GM19193 (cell line): ENCODE results near the gene SWAP70.

Experiments
- POLR2A ChIP-seq: IDR thresholded peaks from 4 replicates; pipeline ENCODE4 v1.6.1; 2011; ENCODE audit not compliant: insufficient read depth, insufficient read length; ENCODE audit errors: extremely low read depth

SWAP70 gene

DNA sequence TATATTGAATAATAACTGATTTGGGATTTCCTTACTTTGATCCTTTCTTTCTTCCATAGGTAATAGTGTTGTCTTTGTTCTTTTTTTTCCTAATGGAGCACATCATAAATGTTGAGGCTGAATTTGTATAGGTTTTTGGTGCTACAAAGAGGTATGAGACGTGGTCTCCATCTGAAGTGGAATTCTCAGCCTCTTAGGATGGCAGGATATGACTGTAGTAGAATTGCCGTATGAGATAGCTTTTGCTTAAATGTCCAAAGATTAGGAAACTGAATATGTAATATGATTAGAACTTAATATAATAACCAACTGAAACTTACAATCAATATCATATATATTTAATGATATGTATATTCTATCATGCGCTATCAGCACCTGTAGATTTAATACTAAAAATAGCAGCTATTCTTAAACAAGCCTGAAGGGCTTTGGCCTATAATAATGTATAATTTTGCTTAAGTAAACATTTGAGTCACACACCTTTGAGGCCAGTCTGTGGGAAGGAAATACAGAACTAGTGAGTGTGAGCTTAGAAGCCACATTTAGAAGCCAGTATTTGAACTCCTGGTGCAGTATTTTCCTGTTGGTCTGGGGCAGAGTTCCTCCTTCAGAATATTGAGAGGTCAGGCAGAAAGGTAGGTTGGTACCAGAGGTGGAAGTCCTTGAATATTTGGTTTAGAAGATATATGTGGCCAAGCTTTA, 62.6 kb downstream of the SWAP70 start:
- no peak for TF ChIP-seq POLR2A

DNA sequence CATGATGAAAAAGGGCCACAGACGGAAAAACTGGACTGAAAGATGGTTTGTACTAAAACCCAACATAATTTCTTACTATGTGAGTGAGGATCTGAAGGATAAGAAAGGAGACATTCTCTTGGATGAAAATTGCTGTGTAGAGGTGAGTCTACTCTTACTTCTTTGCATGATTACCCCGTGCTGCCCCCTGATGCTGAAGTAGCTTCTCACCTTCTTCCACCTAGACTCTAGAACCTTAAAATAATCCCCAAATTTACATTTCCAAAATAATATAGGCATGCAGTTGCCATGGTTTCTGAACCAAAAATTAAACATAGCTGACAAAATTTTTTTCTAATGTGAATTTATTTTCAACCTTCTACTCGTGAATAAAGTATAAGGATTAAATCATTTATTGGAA, 64.2 kb downstream of the SWAP70 start:
- TF ChIP-seq POLR2A: no peak

DNA sequence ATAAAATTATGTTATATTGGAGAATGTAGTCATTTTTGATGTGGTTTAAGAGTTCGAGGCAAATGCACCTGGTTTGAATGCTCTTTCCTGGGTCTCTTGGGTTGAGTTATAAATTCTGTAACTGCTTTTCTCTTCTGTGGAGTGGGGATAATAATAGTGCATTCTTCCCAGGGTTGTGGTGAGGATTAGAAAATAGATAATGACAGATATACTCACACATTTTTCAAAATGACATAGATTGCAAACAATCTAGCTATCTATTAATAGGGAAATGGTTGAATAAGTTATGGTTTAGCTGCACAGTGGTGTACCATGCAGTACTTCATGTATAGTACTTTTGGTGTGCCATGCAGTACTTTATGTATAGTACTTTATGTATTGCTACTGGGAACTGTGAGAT, 67.4 kb downstream of the SWAP70 start:
- TF ChIP-seq POLR2A: no peak

DNA sequence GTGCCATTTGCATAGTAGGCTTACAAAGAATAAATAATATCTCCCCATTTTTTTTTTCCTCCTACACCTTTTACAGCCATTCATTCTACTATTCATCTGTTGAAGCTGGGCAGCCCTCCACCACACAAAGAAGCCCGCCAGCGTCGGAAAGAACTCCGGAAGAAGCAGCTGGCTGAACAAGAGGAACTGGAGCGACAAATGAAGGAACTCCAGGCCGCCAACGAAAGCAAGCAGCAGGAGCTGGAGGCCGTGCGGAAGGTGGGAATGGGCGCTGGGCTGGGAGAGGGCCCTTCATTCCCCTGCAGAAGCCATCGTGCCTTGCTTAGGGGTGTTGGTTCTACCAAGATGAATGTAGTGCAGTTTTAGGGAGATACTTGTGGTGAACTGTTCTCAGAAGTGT, 68.6 kb downstream of the SWAP70 start:
- TF ChIP-seq POLR2A: no peak

DNA sequence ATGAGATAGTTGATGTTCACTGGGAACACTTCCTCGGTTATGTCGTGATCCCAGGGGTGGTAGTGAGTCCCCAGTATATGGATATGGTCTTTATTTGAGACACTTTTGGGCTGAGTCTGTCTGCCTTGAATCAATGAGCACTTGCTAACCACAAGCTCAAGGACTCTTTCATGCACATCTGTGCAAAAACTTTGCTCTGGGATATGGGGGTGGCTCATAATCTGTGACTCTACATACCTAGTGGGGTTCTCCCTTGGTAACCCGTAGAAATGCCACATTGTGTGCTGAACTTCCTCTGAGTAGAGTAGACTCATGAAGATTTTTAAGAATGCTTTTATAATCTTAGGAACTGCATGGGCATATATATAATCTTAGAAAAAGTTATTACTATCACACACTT, 69.3 kb downstream of the SWAP70 start:
- no peak for TF ChIP-seq POLR2A

DNA sequence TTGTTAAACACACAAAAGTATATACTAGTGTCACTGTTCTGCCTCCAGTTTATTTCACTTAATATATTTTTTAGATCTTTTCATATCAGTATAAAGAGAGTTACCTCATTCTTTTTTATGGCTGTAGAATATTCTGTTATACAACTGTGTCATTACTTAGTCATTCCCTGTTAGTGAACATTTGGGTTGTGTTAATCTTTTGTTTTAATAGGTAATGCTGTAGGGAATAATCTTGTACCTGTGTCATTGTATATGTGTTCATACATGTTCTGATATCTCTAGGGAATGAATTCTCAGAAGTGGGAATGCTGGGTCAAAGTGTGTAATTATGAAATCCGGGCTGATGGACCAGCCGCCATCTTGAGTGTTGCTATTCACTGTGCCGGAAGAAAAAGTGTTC, 71.4 kb downstream of the SWAP70 start:
- no peak for TF ChIP-seq POLR2A

DNA sequence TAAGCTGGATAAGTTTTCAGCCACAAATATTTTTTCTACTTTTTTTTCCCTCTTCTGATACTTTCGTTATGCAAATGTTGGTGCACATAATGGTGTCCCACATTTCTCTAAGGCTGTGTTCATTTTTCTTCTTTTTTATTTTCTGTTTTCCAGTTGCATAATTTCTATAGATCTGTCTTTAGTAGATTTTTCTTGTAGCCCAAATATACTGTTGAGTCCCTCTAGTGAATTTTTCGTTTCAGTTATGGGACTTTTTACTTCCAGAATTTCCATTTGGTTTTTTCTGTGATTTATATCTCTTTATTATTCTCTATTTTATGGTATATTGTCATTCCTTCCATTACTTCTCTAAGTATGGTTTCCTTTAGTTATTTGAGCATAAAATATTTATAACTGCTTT, 72.0 kb downstream of the SWAP70 start:
- no peak for TF ChIP-seq POLR2A

DNA sequence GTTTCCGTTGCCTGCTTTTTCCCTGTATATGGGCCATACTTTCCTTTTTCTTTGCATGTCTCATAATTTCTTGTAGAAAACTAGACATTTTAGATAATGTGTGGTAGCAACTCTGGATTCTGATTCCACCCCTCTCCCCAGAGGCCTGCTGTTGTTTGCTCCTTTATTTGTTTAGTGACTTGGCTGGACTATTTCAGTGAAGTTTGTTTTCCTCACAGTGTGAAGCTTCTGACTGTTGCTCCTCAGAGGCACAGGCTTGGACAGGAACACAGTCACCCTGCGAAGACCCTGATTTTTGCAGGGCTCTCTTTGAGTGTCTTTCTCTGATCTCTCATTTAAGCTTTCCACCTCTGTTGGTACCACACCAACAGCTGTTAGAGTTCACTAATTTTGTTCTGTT, 72.5 kb downstream of the SWAP70 start:
- no peak for TF ChIP-seq POLR2A

DNA sequence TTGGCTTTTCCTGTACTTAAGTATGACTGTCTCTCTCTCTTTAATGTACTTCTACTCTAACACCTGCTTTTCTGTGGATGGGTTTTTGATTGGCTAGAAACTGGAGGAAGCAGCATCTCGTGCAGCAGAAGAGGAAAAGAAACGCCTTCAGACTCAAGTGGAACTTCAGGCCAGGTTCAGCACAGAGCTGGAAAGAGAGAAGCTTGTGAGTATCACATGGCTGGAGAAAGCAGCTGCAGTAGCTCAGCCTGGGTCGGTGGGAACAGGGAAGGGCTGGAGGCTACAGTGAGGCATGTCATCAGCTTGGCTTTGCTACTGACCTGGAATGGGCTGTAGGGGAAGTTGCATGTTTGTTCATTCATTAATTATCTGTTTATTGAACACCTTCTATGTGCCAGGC, 74.2 kb downstream of the SWAP70 start:
- no peak for TF ChIP-seq POLR2A

DNA sequence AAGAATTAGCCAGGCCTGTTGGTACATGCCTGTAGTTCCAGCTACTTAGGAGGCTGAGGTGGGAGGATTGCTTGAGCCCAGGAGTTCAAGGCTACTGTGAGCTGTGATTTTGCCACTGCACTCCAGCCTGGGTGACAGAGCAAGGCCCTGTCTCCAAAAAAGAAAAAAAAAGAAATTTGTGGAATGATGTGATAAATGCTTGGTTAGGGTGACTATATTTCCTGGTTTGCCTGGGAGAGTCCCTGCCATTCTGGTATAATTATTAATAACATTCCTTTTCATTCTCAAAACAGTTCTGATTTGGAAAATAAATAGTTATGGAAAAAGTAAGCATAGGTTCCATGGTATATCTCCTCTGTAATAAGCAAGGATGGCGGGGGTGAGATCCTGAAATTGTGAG, 74.8 kb downstream of the SWAP70 start:
- no peak for TF ChIP-seq POLR2A

DNA sequence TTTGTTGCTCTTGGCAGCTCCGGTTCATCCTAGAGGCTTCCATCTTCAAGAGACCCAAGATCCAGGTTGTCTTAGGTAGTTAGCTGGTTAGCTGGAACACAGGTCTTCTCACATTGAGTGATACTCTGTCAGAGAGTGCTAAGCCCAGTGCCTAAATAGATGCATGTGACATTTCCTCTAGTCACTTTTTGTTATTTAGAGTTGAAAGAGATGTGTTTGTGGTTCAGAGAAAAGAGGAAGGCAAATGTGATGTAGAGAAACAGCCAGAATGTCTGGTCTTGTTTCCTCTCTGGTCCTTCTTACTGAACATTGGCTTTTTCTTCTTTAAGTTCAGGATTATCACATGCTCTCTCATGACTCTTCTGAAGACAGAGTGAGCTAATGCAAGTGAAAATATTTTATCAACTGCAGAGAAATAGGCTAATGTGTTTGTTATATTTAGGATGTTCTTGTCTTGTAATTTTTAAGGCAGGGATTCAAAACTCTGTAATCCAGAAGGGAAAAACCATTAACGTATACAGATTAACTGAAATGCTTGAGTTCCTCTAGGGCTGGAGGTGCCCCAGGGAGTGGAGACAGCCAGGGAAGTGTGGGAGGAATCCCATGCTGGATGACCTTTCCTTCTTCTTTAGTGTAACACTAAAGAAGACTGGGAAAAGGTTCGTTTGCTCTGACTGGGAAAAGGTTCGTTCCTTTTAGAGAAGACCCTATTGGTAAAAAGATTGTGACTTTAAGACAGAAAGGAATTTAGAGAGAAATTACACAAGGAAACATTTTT, 75.4 kb downstream of the SWAP70 start:
- no peak for TF ChIP-seq POLR2A

DNA sequence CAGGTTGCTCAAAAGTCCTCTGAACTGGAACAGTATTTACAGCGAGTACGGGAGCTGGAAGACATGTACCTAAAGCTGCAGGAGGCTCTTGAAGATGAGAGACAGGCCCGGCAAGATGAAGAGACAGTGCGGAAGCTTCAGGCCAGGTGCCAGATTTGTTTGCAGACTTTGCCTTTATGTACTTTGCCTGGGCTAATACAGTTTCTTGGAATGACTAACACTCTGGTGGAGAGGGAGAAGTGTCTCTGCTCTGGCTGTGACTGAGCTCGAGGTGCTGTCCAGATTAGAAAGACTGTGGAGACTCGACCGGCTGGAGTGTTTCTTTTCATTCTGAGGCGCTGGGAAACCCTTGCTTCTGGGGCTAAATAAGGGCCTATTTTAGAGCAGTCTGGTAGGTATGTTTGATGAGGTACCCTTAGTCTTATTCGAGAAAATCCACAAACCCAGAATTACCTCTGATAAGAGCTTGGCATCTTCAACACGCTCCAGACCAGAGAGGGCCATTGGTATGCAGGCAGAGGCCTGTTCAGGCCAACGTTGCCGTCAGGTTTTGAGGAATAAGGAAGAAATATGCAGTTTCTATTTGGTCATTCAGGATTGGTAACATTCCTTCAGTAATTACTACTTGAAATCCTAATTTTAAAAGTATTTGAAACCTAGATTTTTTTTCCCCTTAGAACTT, 76.5 kb downstream of the SWAP70 start:
- TF ChIP-seq POLR2A: no peak

DNA sequence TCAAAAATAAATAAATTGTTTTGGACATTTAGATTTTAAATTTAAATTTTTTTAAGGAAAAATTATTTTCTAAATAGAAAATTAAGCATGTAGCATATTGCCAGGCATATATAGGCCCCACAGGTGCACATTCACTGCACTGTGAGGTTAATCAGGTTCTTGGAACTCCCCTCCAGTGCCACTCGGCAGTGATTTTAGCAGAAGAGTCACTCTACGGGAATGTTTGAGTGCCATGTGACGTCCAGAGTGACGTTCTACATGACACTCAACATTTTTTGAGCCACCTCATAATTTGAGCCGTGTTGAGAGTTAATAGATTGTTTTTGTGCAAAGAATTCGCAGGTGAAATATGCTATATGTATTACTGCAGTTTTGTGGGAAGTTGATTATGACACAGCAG, 77.4 kb downstream of the SWAP70 start:
- TF ChIP-seq POLR2A: no peak

DNA sequence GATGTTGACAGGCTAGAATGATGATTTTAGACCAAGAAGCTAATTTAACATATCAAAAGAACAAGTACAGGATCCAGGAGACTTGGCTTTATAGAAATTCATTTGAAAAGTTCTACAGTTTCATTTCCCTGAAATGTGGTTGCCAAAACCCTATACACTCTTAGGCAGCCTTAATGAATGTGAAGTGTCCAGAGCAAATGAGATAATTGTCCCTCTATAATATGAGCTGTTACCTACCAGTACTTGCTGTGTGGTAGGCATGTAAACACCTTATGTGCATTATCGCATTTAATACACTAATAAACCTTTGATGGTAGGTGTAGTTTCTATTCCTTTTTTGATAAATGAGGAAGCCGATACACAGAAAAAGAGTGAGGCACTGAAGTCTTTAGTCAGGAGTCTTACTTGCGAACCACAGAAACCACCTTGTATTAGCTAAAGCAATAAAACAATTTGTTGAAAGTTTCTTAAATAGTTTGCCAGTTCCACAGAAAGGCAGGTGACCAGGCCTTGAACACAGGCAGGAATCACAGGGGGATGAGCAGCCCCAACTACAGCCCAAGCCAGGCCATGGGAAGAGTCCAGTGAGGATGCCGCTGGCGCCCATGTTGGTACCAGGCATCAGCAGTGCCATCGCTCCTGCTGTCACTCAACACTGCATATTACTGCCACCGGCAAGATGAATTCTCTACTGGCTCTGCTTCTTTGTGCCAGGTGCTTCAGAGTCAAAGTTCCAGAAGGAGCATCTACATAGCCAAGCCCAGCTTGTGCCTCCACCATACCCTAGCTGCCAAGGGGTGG, 81.7 kb downstream of the SWAP70 start:
- no peak for TF ChIP-seq POLR2A

DNA sequence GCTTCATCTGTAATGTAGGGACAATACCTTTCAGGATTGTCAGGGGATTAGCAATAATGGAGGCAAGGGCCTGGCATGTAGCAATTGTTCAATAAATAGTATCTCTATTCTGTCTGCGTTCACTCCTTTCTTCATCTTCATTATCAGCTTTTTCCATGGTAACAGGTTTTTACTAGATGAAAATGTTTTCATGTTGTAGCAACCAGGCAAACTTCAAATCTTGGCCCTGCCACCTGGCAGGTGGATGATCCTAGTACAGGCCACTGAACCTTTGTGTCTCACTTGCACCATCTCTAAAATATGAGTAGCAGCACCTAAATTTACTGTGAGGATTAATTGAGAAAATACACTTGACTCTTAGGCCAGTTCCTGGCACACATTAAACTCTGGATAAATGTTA, 83.4 kb downstream of the SWAP70 start:
- no peak for TF ChIP-seq POLR2A
